ENCODE data around the gene MTARC2.
A peak's percentile ranks its signal among the peaks of the same experiment; 100 is the strongest.

MTARC2 gene

DNA sequence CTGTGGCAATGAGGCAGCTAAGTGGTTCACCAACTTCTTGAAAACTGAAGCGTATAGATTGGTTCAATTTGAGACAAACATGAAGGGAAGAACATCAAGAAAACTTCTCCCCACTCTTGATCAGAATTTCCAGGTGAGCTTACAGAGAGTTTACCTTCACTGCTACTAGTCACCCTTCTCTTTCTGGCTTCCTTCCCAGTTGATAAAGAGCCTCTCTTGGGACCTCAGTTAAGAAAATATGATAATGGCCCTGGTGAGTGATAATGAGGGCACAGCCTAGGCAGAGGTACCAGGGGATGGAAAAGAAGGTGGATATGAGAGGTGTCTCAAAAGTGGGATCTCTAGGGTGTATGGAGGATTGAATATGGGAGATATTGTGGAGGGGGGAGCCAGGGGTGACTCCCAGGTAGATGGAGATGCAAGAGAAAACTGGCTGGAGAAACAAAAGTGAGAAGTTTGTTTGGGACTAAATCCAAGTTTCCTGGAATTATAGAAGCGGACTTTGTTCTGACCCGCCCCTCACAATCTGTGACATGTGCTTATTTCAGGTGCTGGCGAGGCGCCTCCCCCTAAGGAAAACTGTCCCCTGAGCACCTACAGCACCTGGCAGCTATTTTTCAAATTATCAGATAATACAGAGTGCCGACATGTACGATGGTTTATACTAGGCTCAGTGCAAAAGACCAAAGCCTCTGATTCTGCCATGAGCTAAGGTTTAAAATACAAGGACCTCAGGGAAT is 13.7 kb downstream of the MTARC2 start:
- Histone ChIP-seq H2AFZ (ENCODE audit: low read depth) (no peak overlapping the region), H3K79me2 (ENCODE audit: insufficient read depth, low read depth) (no peaks in the 10 kb centered on the region), H4K20me1 (ENCODE audit: insufficient read depth) (no peaks in the 10 kb centered on the region), H3K27me3 (ENCODE audit: insufficient read depth, low read depth) (no peaks in the 10 kb centered on the region), H3K9ac (no peak overlapping the region), H3K4me2 (no peak overlapping the region), H3K36me3 (ENCODE audit: insufficient read depth) (no peaks in the 10 kb centered on the region), H3K4me3 (IDR thresholded peaks at IDR 0.05; ENCODE audit: insufficient read depth, low read depth, low read length) (no peak overlapping the region), H3K27ac (no peak overlapping the region), H3K4me1 (ENCODE audit: low read depth, poor library complexity, severe bottlenecking) (peaks cover under 1% of the 10 kb centered on the region)
- TF ChIP-seq, protein P1, sequence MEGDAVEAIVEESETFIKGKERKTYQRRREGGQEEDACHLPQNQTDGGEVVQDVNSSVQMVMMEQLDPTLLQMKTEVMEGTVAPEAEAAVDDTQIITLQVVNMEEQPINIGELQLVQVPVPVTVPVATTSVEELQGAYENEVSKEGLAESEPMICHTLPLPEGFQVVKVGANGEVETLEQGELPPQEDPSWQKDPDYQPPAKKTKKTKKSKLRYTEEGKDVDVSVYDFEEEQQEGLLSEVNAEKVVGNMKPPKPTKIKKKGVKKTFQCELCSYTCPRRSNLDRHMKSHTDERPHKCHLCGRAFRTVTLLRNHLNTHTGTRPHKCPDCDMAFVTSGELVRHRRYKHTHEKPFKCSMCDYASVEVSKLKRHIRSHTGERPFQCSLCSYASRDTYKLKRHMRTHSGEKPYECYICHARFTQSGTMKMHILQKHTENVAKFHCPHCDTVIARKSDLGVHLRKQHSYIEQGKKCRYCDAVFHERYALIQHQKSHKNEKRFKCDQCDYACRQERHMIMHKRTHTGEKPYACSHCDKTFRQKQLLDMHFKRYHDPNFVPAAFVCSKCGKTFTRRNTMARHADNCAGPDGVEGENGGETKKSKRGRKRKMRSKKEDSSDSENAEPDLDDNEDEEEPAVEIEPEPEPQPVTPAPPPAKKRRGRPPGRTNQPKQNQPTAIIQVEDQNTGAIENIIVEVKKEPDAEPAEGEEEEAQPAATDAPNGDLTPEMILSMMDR (conservative IDR thresholded peaks at IDR 0.05; ENCODE audit: low read depth, low read length) = no peak

DNA sequence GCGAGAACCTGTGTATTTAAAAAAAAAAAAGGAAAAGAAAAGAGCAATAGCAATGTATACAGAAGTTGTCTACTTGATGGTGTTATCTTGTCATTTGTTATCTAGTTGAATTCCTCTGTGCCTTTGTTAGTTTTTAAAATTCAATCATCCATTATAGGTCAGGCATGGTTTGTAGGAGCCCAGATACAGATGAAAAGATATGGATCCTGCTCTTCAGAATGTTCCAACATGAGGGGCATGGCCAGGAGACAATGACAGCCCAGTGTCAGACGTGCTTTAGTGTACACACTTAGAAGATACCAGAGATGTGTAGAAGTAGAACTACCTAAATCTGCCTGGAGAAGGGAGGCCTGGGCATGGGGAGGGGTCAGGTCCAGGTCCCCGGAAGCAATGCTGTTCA is 16.6 kb downstream of the MTARC2 start:
- Histone ChIP-seq H2AFZ (ENCODE audit: low read depth) (no peak overlapping the region), H3K79me2 (ENCODE audit: insufficient read depth, low read depth) (no peaks in the 10 kb centered on the region), H3K9ac (no peak overlapping the region), H3K27ac (no peak overlapping the region), H4K20me1 (ENCODE audit: insufficient read depth) (no peaks in the 10 kb centered on the region), H3K4me1 (ENCODE audit: low read depth, poor library complexity, severe bottlenecking) (peaks cover 25% of the 10 kb centered on the region), H3K36me3 (ENCODE audit: insufficient read depth) (no peaks in the 10 kb centered on the region), H3K4me2 (no peak overlapping the region), H3K4me3 (IDR thresholded peaks at IDR 0.05; ENCODE audit: insufficient read depth, low read depth, low read length) (no peak overlapping the region), H3K27me3 (ENCODE audit: insufficient read depth, low read depth) (no peaks in the 10 kb centered on the region)
- TF ChIP-seq, protein P1 (conservative IDR thresholded peaks at IDR 0.05; ENCODE audit: low read depth, low read length) = no peak

- Histone ChIP-seq H3K9ac (no peak overlapping the region), H3K27ac (no peak overlapping the region; the same call in 1 of the 2 replicates), H4K20me1 (ENCODE audit: insufficient read depth) (no peaks in the 10 kb centered on the region), H3K79me2 (ENCODE audit: insufficient read depth, low read depth) (no peaks in the 10 kb centered on the region), H3K27me3 (ENCODE audit: insufficient read depth, low read depth) (no peaks in the 10 kb centered on the region), H3K36me3 (ENCODE audit: insufficient read depth) (no peaks in the 10 kb centered on the region), H2AFZ (ENCODE audit: low read depth) (peak overlapping the region; percentile 29; the same call in 1 of the 2 replicates), H3K4me3 (IDR thresholded peaks at IDR 0.05; ENCODE audit: insufficient read depth, low read depth, low read length) (no peak overlapping the region), H3K4me1 (ENCODE audit: low read depth, poor library complexity, severe bottlenecking) (peaks cover 25% of the 10 kb centered on the region), H3K4me2 (peak overlapping the region; percentile 43; the same call in 1 of the 2 replicates)
- TF ChIP-seq, protein P1 (conservative IDR thresholded peaks at IDR 0.05; ENCODE audit: low read depth, low read length) = no peak
Observed at GRCh38 chr1:220767312-220768125, 19.4 kb downstream of the MTARC2 start.

- TF ChIP-seq, protein P1 (conservative IDR thresholded peaks at IDR 0.05; ENCODE audit: low read depth, low read length) = no peak
- H3K79me2 ChIP-seq (ENCODE audit: insufficient read depth, low read depth) = no peaks in the 10 kb centered on the region
- no peak overlapping the region for H3K9ac ChIP-seq
- no peaks in the 10 kb centered on the region for H4K20me1 ChIP-seq (ENCODE audit: insufficient read depth)
- H2AFZ ChIP-seq (ENCODE audit: low read depth) = peak overlapping the region; percentile 29; the same call in 1 of the 2 replicates
- H3K27me3 ChIP-seq (ENCODE audit: insufficient read depth, low read depth) = no peaks in the 10 kb centered on the region
- peak overlapping the region; percentile 27; the same call in 1 of the 2 replicates for H3K27ac ChIP-seq
- peak overlapping the region; percentile 43 for H3K4me2 ChIP-seq
- H3K4me1 ChIP-seq (ENCODE audit: low read depth, poor library complexity, severe bottlenecking) = peaks cover 25% of the 10 kb centered on the region
- H3K36me3 ChIP-seq (ENCODE audit: insufficient read depth) = no peaks in the 10 kb centered on the region
- no peak overlapping the region for H3K4me3 ChIP-seq (IDR thresholded peaks at IDR 0.05; ENCODE audit: insufficient read depth, low read depth, low read length)
Observed at GRCh38 chr1:220768126-220768601, 20.0 kb downstream of the MTARC2 start.

Data from KMS-11 (cell line).